Activated CD4-positive, alpha-beta memory T cell treated with anti-CD3 and anti-CD28 coated beads, Interleukin-2, amount 10 ng/mL, durations not matched to agents 7 days and 5 days (primary cell): ENCODE measurements around the gene PFKP. TPM values are rescaled to one million over a fixed set of nuclear protein-coding genes. Genes with fewer than 3 reads are reported as not detected.
A peak's percentile ranks its signal among the peaks of the same experiment; 100 is the strongest.

Experiments
- CTCF ChIA-PET: fragments of 350-600 bp; sonication (Branson Sonifier 250); formaldehyde crosslinking; loops from one replicate; lab custom pipeline; 2021; ENCODE audit warnings: antibody characterized with exemption, inconsistent platforms; lab: Charles Lee
- POLR2A ChIA-PET: fragments of 350-600 bp; sonication (Branson Sonifier 250); formaldehyde crosslinking; loops from one replicate; lab custom pipeline; 2021; ENCODE audit warnings: antibody characterized with exemption; lab: Charles Lee
- DNase-seq: peaks from one replicate; pipeline ENCODE4 v3.0.0-alpha.2; 2020
- H3K27ac Mint-ChIP-seq: one replicate; pipeline ENCODE4 v1.8.0; 2021; ENCODE audit warnings: mild to moderate bottlenecking, mixed read lengths
- H3K27me3 Mint-ChIP-seq: one replicate; pipeline ENCODE4 v1.8.0; 2021; ENCODE audit warnings: mixed read lengths
- H3K36me3 Mint-ChIP-seq: one replicate; pipeline ENCODE4 v1.8.0; 2021; ENCODE audit warnings: low read depth, mixed read lengths
- H3K4me1 Mint-ChIP-seq: one replicate; pipeline ENCODE4 v1.8.0; 2021; ENCODE audit warnings: mixed read lengths
- H3K4me3 Mint-ChIP-seq: one replicate; pipeline ENCODE4 v1.8.0; 2021; ENCODE audit warnings: mild to moderate bottlenecking, mixed read lengths
- H3K9me3 Mint-ChIP-seq: one replicate; pipeline ENCODE4 v1.8.0; 2021; ENCODE audit warnings: mixed read lengths
- total RNA-seq, 2 experiments: library from RNA; stranded (reverse); gene quantifications; one replicate each; pipeline ENCODE4 v1.2.3, GENCODE V29; 2021

PFKP gene
- total RNA-seq, 2 experiments from 2014 or later = 214 to 215 TPM

GRCh38 chr10:3036155-3037021, 31.0 kb upstream of the PFKP start:
- CTCF ChIA-PET = no interaction called here
- H3K27me3 Mint-ChIP-seq = peaks cover 37% of the 10 kb centered on the region
- no peak overlapping the region for H3K27ac Mint-ChIP-seq
- H3K4me1 Mint-ChIP-seq = peaks cover 5% of the 10 kb centered on the region
- POLR2A ChIA-PET = no interaction called here
- H3K4me3 Mint-ChIP-seq = no peak overlapping the region
- peaks cover 4% of the 10 kb centered on the region for H3K9me3 Mint-ChIP-seq
- H3K36me3 Mint-ChIP-seq = no peaks in the 10 kb centered on the region
- DNase-seq = no peak

GRCh38 chr10:3037182-3037581, 30.2 kb upstream of the PFKP start:
- Mint-ChIP-seq H3K27ac (no peak overlapping the region), H3K4me3 (no peak overlapping the region), H3K27me3 (peaks cover 29% of the 10 kb centered on the region), H3K36me3 (no peaks in the 10 kb centered on the region), H3K9me3 (peaks cover 4% of the 10 kb centered on the region), H3K4me1 (peaks cover 5% of the 10 kb centered on the region)
- DNase-seq = no peak
- CTCF ChIA-PET = no interaction called here
- POLR2A ChIA-PET = no interaction called here

- ChIA-PET POLR2A (no interaction called here), CTCF (no interaction called here)
- Mint-ChIP-seq H3K9me3 (peaks cover 4% of the 10 kb centered on the region), H3K4me1 (peaks cover 5% of the 10 kb centered on the region), H3K4me3 (no peak overlapping the region), H3K27me3 (peaks cover 24% of the 10 kb centered on the region), H3K36me3 (no peaks in the 10 kb centered on the region), H3K27ac (no peak overlapping the region)
- no peak for DNase-seq
Observed at GRCh38 chr10:3040069-3040468, 27.3 kb upstream of the PFKP start.

- Mint-ChIP-seq H3K9me3 (peaks cover 3% of the 10 kb centered on the region), H3K27me3 (peaks cover 14% of the 10 kb centered on the region), H3K36me3 (no peaks in the 10 kb centered on the region), H3K4me1 (no peaks in the 10 kb centered on the region), H3K4me3 (no peak overlapping the region), H3K27ac (no peak overlapping the region)
- no peak for DNase-seq
- ChIA-PET CTCF (interaction anchor here (1.0 to 2.1 kb wide), 6 partner anchors 12 to 1933 kb away, joined by 3 to 12 read pairs (median 4); no protein-coding TSS in a partner anchor), POLR2A (no interaction called here)
Observed at GRCh38 chr10:3042589-3042988, 24.8 kb upstream of the PFKP start.

GRCh38 chr10:3043512-3044368, 23.6 kb upstream of the PFKP start:
- ChIA-PET CTCF (interaction anchor here (0.8 to 2.3 kb wide), 11 partner anchors 13 to 1934 kb away, joined by 3 to 18 read pairs (median 4); no protein-coding TSS in a partner anchor), POLR2A (no interaction called here)
- H3K4me3 Mint-ChIP-seq = no peak overlapping the region
- no peaks in the 10 kb centered on the region for H3K9me3 Mint-ChIP-seq
- H3K27ac Mint-ChIP-seq = no peak overlapping the region
- H3K27me3 Mint-ChIP-seq = peaks cover 15% of the 10 kb centered on the region
- peak; percentile 53 for DNase-seq
- H3K4me1 Mint-ChIP-seq = no peaks in the 10 kb centered on the region
- H3K36me3 Mint-ChIP-seq = no peaks in the 10 kb centered on the region

- Mint-ChIP-seq H3K9me3 (no peaks in the 10 kb centered on the region), H3K36me3 (no peaks in the 10 kb centered on the region), H3K4me3 (no peak overlapping the region), H3K4me1 (no peaks in the 10 kb centered on the region), H3K27ac (no peak overlapping the region), H3K27me3 (peaks cover 19% of the 10 kb centered on the region)
- POLR2A ChIA-PET = no interaction called here
- CTCF ChIA-PET = interaction anchor here (1.6 to 2.3 kb wide), 2 partner anchors 35 to 117 kb away, joined by 4 to 18 read pairs; no protein-coding TSS in a partner anchor
- DNase-seq = no peak
Observed at GRCh38 chr10:3045471-3046209, 21.7 kb upstream of the PFKP start.

- Mint-ChIP-seq H3K4me3 (no peak overlapping the region), H3K4me1 (no peaks in the 10 kb centered on the region), H3K27me3 (peaks cover 19% of the 10 kb centered on the region), H3K36me3 (no peaks in the 10 kb centered on the region), H3K27ac (no peak overlapping the region), H3K9me3 (no peaks in the 10 kb centered on the region)
- ChIA-PET POLR2A (no interaction called here), CTCF (no interaction called here)
- DNase-seq = no peak
Observed at GRCh38 chr10:3046210-3046779, 21.1 kb upstream of the PFKP start.

- no peak overlapping the region for H3K4me3 Mint-ChIP-seq
- H3K4me1 Mint-ChIP-seq = no peaks in the 10 kb centered on the region
- ChIA-PET CTCF (no interaction called here), POLR2A (no interaction called here)
- no peak overlapping the region for H3K27ac Mint-ChIP-seq
- H3K36me3 Mint-ChIP-seq = no peaks in the 10 kb centered on the region
- H3K27me3 Mint-ChIP-seq = peaks cover 19% of the 10 kb centered on the region
- H3K9me3 Mint-ChIP-seq = no peaks in the 10 kb centered on the region
- no peak for DNase-seq
Observed at GRCh38 chr10:3046981-3047547, 20.3 kb upstream of the PFKP start.

GRCh38 chr10:3047596-3047995, 19.8 kb upstream of the PFKP start:
- Mint-ChIP-seq H3K27ac (no peak overlapping the region), H3K4me3 (no peak overlapping the region), H3K9me3 (no peaks in the 10 kb centered on the region), H3K27me3 (peaks cover 19% of the 10 kb centered on the region), H3K36me3 (no peaks in the 10 kb centered on the region), H3K4me1 (no peaks in the 10 kb centered on the region)
- ChIA-PET POLR2A (no interaction called here), CTCF (no interaction called here)
- DNase-seq = no peak

- Mint-ChIP-seq H3K4me1 (no peaks in the 10 kb centered on the region), H3K9me3 (no peaks in the 10 kb centered on the region), H3K27me3 (peaks cover 19% of the 10 kb centered on the region), H3K36me3 (no peaks in the 10 kb centered on the region), H3K27ac (no peak overlapping the region), H3K4me3 (no peak overlapping the region)
- ChIA-PET POLR2A (no interaction called here), CTCF (no interaction called here)
- no peak for DNase-seq
Observed at GRCh38 chr10:3048119-3049019, 19.0 kb upstream of the PFKP start.

GRCh38 chr10:3051692-3052091, 15.7 kb upstream of the PFKP start:
- Mint-ChIP-seq H3K9me3 (no peaks in the 10 kb centered on the region), H3K4me1 (peaks cover 2% of the 10 kb centered on the region), H3K27ac (no peak overlapping the region), H3K36me3 (no peaks in the 10 kb centered on the region), H3K27me3 (peaks cover 37% of the 10 kb centered on the region), H3K4me3 (no peak overlapping the region)
- no peak for DNase-seq
- CTCF ChIA-PET = no interaction called here
- POLR2A ChIA-PET = no interaction called here
